Upper lobe of left lung (tissue), 4 donors: ENCODE data around the gene RTL9.
"Not testable (repeated sequence)": the region's sequence is repeated elsewhere in the genome, so short reads cannot be mapped to it uniquely, and the experiment has no call there.

Experiments used
- EP300 ChIP-seq, 4 donors: sonication (generic); formaldehyde crosslinking; IDR thresholded peaks; one replicate each; pipeline ENCODE4 v1.5.1; 2017; ENCODE audit warnings: antibody characterized with exemption in 4 of 4, control low read depth in 2 of 4
- POLR2A ChIP-seq, 4 donors: fragments of 450-650 bp; IDR thresholded peaks; one replicate each; pipeline ENCODE4 v1.5.1; 2016 to 2017; ENCODE audit warnings: antibody characterized with exemption in 4 of 4, mild to moderate bottlenecking in 2 of 4
- POLR2AphosphoS5 ChIP-seq, 2 donors: sonication (generic); formaldehyde crosslinking; IDR thresholded peaks; one replicate each; pipeline ENCODE4 v1.5.1; 2017; ENCODE audit warnings: antibody characterized with exemption in 2 of 2
- TF ChIP-seq, protein P1 (sequence below), 6 experiments: fragments of 450-650 bp in 4 of 6; fragments of 200-600 bp in 2 of 6; sonication (generic) in 2 of 6; IDR thresholded peaks; one replicate each; pipeline ENCODE4 v1.5.1; 2016 to 2019; ENCODE audit warnings: antibody characterized with exemption in 6 of 6

DNA sequence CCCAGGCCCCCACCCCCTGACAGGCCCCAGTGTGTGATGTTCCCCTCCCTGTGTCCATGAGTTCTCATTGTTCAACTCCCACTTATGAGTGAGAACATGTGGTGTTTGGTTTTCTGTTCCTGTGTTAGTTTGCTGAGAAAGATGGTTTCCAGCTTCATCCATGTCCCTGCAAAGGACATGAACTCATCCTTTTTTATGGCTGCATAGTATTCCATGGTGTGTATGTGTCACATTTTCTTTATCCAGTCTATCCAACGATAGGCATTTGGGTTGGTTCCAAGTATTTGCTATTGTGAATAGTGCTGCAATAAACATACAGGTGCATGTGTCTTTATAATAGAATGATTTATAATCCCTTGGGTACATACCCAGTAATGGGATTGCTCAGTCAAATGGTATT, 30.0 kb upstream of the RTL9 start:
- TF ChIP-seq POLR2AphosphoS5, POLR2A, EP300 (IDR thresholded peaks at IDR 0.05): not testable (repeated sequence)
- TF ChIP-seq, protein P1, sequence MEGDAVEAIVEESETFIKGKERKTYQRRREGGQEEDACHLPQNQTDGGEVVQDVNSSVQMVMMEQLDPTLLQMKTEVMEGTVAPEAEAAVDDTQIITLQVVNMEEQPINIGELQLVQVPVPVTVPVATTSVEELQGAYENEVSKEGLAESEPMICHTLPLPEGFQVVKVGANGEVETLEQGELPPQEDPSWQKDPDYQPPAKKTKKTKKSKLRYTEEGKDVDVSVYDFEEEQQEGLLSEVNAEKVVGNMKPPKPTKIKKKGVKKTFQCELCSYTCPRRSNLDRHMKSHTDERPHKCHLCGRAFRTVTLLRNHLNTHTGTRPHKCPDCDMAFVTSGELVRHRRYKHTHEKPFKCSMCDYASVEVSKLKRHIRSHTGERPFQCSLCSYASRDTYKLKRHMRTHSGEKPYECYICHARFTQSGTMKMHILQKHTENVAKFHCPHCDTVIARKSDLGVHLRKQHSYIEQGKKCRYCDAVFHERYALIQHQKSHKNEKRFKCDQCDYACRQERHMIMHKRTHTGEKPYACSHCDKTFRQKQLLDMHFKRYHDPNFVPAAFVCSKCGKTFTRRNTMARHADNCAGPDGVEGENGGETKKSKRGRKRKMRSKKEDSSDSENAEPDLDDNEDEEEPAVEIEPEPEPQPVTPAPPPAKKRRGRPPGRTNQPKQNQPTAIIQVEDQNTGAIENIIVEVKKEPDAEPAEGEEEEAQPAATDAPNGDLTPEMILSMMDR (IDR thresholded peaks at IDR 0.05) = not testable (repeated sequence)
